KOPT-K1 (cell line): ENCODE measurements around the gene BCL10.

Experiments
- H3K27ac ChIP-seq: fragments of 200-600 bp; sonication (generic); 2 replicates; pipeline ENCODE4 v1.5.1; 2016; ENCODE audit warnings: antibody characterized with exemption, mild to moderate bottlenecking, low read depth, low read length; ENCODE audit not compliant: poor library complexity, severe bottlenecking
- H3K36me3 ChIP-seq: fragments of 200-600 bp; sonication (generic); 2 replicates; pipeline ENCODE4 v1.5.1; 2017; ENCODE audit warnings: antibody characterized with exemption, mild to moderate bottlenecking, low read length, moderate library complexity; ENCODE audit not compliant: insufficient read depth
- H3K9me3 ChIP-seq: fragments of 200-600 bp; sonication (generic); 2 replicates; pipeline ENCODE4 v1.5.1; 2017; ENCODE audit warnings: antibody characterized with exemption, low read length, mild to moderate bottlenecking; ENCODE audit not compliant: insufficient read depth, poor library complexity, severe bottlenecking

Gene BCL10

DNA sequence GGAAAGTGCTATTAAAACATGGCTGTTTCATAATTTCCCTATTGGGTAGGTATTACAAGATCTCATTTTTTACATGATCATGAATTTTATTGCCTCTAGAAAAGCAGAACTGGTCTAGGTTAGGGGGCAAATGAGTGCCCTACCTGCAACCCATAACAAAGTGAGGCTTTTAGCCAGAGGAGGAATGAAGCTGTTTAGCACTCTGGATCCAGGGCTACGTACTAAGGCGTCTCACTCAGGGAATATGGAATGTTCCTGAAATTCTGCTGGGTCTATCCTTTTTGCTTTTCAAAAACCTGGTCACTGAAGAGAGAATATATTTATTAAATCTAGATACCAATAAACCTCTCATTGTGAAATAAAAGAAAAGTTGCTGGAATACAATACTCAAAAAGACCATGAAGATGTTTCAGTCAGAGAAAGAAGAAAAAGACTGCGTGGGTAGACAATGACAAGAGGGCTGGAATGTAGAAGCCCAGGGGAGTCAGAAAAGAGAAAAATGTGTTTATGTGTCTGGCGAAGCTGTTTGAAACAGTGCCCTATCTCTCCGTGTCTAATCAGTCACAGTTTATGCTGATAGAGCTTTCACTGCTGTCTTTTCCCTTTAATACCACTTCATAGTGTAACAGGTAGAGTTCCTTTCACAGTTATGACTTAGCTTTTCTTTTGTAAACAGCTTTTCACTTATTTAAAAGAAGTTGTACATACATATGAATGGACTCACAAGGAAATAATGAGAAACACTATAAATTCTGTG lies 50.6 kb downstream of the BCL10 start:
- Histone ChIP-seq H3K9me3 (no peaks in the 10 kb centered on the region), H3K36me3 (no peaks in the 10 kb centered on the region), H3K27ac (no peak overlapping the region)

DNA sequence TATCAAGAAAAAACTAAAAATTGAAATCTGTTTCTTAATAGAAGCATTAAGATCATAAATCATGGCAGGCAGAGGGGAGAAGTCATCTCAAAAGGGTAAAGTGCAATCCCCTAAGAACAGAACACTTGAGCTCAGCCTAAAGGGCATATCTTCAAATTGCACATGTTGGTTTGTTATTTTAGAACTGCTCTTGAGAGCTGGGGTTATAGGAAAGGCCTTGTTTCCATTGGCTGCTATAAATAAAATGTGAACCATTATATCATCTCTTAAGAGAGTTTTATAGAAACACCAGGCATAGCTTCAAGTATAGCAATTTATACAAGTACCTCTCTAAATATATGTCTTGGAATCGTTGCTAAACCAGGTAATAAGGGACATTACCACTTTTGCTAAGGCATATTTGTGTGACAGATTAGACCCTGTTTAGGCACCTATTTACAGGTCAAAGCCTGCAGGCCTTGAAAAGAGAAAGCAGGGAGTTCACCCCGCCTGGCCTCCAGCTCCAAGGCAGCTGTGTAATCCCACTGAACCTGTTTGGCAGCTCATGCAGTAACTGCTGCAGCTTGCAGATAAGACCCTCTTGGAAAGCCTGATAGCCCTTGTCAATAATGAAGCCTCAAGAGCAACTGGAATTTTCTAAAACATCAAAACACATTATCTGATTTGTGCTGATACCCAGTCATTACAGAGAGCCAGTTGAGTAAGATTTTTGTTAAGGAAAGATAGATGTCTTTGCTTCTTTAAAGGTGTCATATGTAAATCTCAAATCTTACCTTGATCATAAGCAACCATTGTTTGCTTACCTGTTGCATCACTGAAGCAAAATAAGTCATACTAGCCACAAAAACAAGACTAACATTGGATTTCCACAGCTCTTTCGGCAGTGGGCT lies 51.5 kb downstream of the BCL10 start:
- Histone ChIP-seq H3K9me3 (no peaks in the 10 kb centered on the region), H3K27ac (no peak overlapping the region), H3K36me3 (no peaks in the 10 kb centered on the region)

DNA sequence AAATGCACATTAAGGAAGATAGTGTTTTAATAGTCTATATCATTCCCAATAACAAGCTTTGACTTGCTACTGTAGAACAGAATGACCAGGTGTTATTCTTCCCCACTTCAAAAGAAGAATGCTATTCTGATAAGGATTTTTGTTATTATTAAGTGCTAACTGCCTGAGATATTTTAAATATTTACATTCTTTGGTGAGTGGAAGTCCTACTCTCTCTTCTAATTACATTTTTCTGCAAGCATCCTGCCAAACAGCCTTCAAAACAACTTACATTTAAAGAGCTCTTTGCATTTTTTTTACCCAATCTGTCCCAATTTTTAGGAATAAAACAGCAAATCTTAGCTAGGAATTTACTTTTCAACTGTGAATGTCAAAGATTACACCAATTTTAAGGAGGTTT lies 52.1 kb downstream of the BCL10 start:
- no peaks in the 10 kb centered on the region for H3K36me3 ChIP-seq

DNA sequence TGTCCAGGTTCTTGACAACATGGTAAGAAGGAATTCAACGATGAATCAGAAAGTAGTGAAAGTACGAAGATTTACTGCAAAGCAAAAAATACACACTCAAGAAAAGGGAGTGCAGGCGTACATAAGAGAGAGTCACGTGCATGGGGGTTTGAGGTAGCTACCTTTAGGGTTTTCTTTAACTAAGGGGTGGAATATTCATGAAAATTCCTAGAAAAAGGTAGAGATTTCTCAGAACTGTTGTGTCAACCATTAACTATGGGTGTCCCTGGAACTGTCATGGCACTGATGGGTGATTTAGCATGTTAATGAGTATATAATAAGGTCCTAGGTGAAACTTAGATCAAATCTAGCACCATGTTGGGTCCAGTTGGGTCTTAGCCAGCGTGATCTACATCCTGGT lies 53.1 kb downstream of the BCL10 start:
- Histone ChIP-seq H3K9me3 (no peaks in the 10 kb centered on the region), H3K27ac (no peak overlapping the region), H3K36me3 (no peaks in the 10 kb centered on the region)

More for the DNA sequence above, 52.1 kb downstream of the BCL10 start:
- Histone ChIP-seq H3K9me3 (no peaks in the 10 kb centered on the region), H3K27ac (no peak overlapping the region)

DNA sequence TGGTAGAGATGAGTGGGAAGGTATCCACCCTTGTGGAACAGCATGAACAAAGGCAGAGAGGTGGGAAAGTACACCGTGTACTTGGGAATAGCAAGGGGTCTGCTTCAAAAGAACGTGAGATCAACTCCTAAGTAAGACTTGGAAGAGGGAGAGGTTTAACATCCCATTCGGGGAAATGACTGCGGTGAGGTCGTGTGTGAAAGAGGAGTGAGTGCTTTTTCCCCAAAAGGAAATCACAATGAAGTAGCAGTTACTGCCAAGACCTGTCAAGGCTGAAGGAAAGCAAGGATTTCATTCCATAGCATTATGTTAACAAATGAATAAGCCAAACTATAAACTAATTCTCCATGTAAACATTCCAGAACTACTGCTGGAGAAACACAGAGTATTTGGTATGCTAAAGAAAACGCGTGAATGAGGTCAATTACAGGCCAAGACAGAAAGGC lies 55.7 kb downstream of the BCL10 start:
- H3K36me3 ChIP-seq = no peaks in the 10 kb centered on the region
- H3K9me3 ChIP-seq = no peaks in the 10 kb centered on the region
- H3K27ac ChIP-seq = no peak overlapping the region

DNA sequence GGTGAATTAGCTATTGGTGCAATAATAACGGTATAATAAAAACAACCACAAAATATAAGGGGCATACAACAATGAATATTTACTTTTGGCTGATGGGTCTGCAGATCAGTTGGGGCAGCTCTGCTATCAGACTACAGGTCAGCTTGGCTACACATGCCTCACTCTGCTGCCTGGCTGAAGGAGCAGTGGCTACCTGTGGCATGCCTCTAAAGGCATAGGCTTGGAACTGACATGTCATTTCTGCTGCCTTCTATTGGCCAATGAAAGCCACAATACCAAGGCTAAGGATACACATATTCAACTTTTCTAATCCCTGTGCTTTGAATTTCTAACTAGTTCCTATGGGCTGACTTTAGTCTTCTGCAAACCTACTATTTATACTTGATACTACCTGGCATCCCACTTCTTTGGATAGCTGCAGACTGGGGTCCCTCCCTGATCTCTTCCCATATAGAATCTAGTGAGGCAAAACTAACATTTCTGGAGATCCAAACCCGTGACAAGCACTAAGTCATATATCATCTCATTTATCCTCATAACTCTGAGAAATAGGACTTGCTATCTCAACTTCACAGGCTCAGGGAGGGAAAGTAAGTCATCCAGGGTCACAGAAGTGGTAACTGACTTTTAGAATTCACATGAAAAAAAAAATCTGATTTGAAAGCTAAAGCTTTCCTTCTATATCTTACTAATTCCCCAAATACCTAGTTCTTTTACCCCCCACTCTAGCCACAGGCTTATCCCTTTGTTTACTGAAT lies 56.4 kb downstream of the BCL10 start:
- no peaks in the 10 kb centered on the region for H3K36me3 ChIP-seq
- H3K27ac ChIP-seq = no peak overlapping the region
- H3K9me3 ChIP-seq = no peaks in the 10 kb centered on the region

DNA sequence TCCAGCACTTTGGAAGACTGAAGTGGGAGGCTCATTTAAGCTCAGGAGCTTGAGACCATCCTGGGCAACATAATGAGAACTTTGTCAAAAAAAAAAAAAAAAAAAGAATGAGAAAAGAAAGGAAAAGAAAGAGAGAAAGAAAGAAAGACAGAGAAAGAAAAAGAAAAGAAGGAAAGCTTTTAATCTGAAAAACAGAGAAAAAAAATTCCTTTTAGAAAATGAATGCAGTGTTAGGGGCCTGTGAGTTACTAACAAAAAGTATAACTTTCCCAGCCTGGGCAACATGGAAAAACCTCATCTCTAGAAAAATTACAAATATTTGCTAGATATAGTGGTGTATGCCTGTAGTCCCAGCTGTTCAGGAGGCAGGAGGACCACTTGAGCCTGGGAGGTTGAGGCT lies 59.7 kb downstream of the BCL10 start:
- Histone ChIP-seq H3K36me3 (no peaks in the 10 kb centered on the region), H3K27ac (no peak overlapping the region), H3K9me3 (no peaks in the 10 kb centered on the region)
